HG02840 (cell line): ENCODE data around the gene KNDC1.
"Not testable (repeated sequence)": the region's sequence is repeated elsewhere in the genome, so short reads cannot be mapped to it uniquely, and the experiment has no call there.

Experiments used
- ATAC-seq: cut with Tn5 transposase; IDR thresholded peaks from one replicate; pipeline ENCODE4 v1.9.1; 2021; ENCODE audit warnings: mild to moderate bottlenecking, moderate library complexity, moderate number of reproducible peaks; ENCODE audit not compliant: unreplicated experiment, low FRiP score

Gene KNDC1

GRCh38 chr10:133159950-133160825, at the start of gene KNDC1:
Gene KNDC1 (plus strand): TSS chr10:133160219. CDS start chr10:133160468, 249 bp downstream.
- no peak for ATAC-seq

GRCh38 chr10:133110609-133111275, 49.3 kb upstream of the KNDC1 start:
- no peak for ATAC-seq

- not testable (repeated sequence) for ATAC-seq
Measured at GRCh38 chr10:133111640-133112039, 48.4 kb upstream of the KNDC1 start.

- no peak for ATAC-seq
Measured at GRCh38 chr10:133113146-133113830, 46.7 kb upstream of the KNDC1 start.

GRCh38 chr10:133113847-133114246, 46.2 kb upstream of the KNDC1 start:
- no peak for ATAC-seq

GRCh38 chr10:133114251-133114650, 45.8 kb upstream of the KNDC1 start:
- no peak for ATAC-seq

- no peak for ATAC-seq
Measured at GRCh38 chr10:133114726-133115452, 45.1 kb upstream of the KNDC1 start.

- no peak for ATAC-seq
Measured at GRCh38 chr10:133115453-133115842, 44.6 kb upstream of the KNDC1 start.

- no peak for ATAC-seq
Measured at GRCh38 chr10:133115976-133116375, 44.0 kb upstream of the KNDC1 start.

- ATAC-seq, result no peak
Measured at GRCh38 chr10:133116455-133116854, 43.6 kb upstream of the KNDC1 start.

GRCh38 chr10:133117036-133117687, 42.9 kb upstream of the KNDC1 start:
- ATAC-seq, result no peak

GRCh38 chr10:133117688-133118071, 42.3 kb upstream of the KNDC1 start:
- no peak for ATAC-seq

- ATAC-seq, result no peak
Measured at GRCh38 chr10:133121479-133121878, 38.5 kb upstream of the KNDC1 start.

- no peak for ATAC-seq
Measured at GRCh38 chr10:133122171-133122935, 37.7 kb upstream of the KNDC1 start.

- ATAC-seq, result no peak
Measured at GRCh38 chr10:133123050-133123745, 36.8 kb upstream of the KNDC1 start.

GRCh38 chr10:133123746-133124356, 36.2 kb upstream of the KNDC1 start:
- no peak for ATAC-seq

GRCh38 chr10:133124357-133125211, 35.4 kb upstream of the KNDC1 start:
- no peak for ATAC-seq
